ENCODE measurements around the gene ADAMTS20.
"Not testable (repeated sequence)": the region's sequence is repeated elsewhere in the genome, so short reads cannot be mapped to it uniquely, and the experiment has no call there.

ADAMTS20 gene

DNA sequence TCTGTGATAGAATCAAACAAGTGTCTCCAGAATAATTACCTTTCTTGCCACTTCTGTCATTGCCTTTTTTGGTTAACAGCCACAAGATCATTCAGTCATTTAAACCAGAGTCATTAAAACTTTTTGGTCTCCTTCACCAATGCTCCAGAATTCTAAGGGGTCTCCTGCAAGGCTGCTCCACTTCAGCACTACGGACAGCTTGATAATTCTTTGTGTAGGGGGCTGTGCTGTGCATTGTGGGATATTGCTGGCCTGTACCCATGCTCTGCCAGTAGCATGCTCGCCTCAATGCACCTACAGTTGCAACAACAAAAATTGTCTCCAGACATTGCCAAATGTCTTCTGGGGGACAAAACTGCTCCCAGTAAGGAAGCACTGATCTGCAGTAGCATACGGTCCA lies 7.3 kb downstream of the ADAMTS20 start:
- no peak overlapping the region for H3K4me3 Mint-ChIP-seq
- H3K4me1 Mint-ChIP-seq = no peaks in the 10 kb centered on the region
- no peaks in the 10 kb centered on the region for H3K36me3 Mint-ChIP-seq (ENCODE audit: low read depth)
- H3K27me3 Mint-ChIP-seq = peaks cover 2% of the 10 kb centered on the region
- DNase-seq (no peak), ATAC-seq (no peak)
- H3K27ac Mint-ChIP-seq = no peak overlapping the region
- H3K9me3 Mint-ChIP-seq = no peaks in the 10 kb centered on the region

- Mint-ChIP-seq H3K36me3 (ENCODE audit: low read depth) (no peaks in the 10 kb centered on the region), H3K27me3 (no peaks in the 10 kb centered on the region), H3K4me3 (no peak overlapping the region), H3K27ac (no peak overlapping the region), H3K9me3 (no peaks in the 10 kb centered on the region), H3K4me1 (no peaks in the 10 kb centered on the region)
- DNase-seq (no peak), ATAC-seq (no peak)
Measured at GRCh38 chr12:43540470-43540869, 11.5 kb downstream of the ADAMTS20 start.

DNA sequence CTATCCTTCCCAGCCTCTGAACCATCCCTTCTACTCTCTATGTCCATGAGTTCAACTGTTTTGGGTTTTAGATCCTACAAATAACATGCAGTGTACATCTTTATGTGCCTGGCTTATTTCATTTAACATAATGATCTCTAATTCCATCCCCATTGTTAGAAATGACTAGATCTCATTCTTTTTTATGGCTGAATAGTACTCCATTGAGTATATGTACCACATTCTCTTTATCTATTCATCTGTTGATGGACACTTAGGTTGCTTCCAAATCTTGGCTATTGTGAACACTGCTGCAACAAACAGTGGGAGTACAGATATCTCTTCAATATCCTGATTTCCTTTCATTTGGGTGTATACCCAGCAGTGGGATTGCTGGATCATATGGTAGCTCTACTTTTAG lies 14.3 kb downstream of the ADAMTS20 start:
- DNase-seq; H3K27me3 Mint-ChIP-seq; ATAC-seq; H3K4me1 Mint-ChIP-seq; H3K36me3 Mint-ChIP-seq (ENCODE audit: low read depth); H3K4me3 Mint-ChIP-seq; H3K27ac Mint-ChIP-seq; H3K9me3 Mint-ChIP-seq: not testable (repeated sequence)

- Mint-ChIP-seq H3K9me3 (peaks cover 3% of the 10 kb centered on the region), H3K4me3 (no peak overlapping the region), H3K27me3 (no peaks in the 10 kb centered on the region), H3K4me1 (no peaks in the 10 kb centered on the region), H3K36me3 (ENCODE audit: low read depth) (no peaks in the 10 kb centered on the region), H3K27ac (no peak overlapping the region)
- ATAC-seq (no peak), DNase-seq (no peak)
Measured at GRCh38 chr12:43516045-43516444, 36.0 kb downstream of the ADAMTS20 start.

DNA sequence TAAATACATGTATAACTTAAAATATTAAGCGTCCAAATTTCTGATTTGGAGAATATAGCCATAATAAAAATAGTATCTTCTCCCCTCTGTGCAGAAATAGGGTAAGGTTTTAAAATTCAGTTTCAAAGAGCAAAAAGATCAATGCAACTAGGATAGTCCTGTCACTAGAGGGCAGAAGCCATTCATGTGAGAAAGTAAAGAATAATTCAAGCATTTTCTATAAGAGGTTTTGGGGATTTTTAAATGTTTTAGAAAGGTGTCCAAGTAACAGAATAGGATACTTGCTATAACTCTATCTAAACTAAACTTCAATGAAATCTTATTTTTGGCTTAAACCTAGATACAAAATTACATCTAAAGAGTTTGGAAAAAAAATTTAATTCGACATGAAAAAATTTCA lies 50.3 kb downstream of the ADAMTS20 start:
- Mint-ChIP-seq H3K9me3 (no peaks in the 10 kb centered on the region), H3K27ac (no peak overlapping the region), H3K4me3 (no peak overlapping the region), H3K4me1 (no peaks in the 10 kb centered on the region), H3K27me3 (no peaks in the 10 kb centered on the region), H3K36me3 (ENCODE audit: low read depth) (no peaks in the 10 kb centered on the region)
- no peak for ATAC-seq
- no peak for DNase-seq

DNA sequence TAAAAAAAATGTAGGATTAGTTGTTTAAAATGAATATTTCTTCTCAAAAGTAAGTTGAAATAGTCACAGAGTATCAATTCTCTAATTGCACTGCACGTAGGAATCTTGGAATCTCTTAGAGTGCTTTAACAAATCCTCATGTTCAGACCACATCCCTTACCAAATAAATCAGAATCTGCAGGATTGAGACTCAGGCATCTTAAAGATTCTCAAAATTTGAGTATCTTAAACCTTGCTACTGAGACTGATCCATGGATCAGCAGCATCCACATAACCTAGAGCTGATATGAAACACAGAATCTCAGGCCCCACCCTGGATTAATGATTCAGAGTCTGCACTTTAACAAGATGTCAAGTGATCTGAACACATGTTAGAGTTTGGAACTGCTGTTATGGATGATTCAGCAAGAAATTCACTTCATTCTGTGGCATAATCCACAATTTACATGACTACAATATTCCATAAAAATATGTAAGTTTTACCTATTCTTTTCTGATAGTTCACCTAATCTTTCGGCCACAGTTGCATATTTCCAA lies 58.7 kb downstream of the ADAMTS20 start:
- H3K4me1 Mint-ChIP-seq = no peaks in the 10 kb centered on the region
- no peaks in the 10 kb centered on the region for H3K36me3 Mint-ChIP-seq (ENCODE audit: low read depth)
- no peak for ATAC-seq
- H3K9me3 Mint-ChIP-seq = no peaks in the 10 kb centered on the region
- H3K4me3 Mint-ChIP-seq = no peak overlapping the region
- no peaks in the 10 kb centered on the region for H3K27me3 Mint-ChIP-seq
- DNase-seq = no peak
- H3K27ac Mint-ChIP-seq = no peak overlapping the region

DNA sequence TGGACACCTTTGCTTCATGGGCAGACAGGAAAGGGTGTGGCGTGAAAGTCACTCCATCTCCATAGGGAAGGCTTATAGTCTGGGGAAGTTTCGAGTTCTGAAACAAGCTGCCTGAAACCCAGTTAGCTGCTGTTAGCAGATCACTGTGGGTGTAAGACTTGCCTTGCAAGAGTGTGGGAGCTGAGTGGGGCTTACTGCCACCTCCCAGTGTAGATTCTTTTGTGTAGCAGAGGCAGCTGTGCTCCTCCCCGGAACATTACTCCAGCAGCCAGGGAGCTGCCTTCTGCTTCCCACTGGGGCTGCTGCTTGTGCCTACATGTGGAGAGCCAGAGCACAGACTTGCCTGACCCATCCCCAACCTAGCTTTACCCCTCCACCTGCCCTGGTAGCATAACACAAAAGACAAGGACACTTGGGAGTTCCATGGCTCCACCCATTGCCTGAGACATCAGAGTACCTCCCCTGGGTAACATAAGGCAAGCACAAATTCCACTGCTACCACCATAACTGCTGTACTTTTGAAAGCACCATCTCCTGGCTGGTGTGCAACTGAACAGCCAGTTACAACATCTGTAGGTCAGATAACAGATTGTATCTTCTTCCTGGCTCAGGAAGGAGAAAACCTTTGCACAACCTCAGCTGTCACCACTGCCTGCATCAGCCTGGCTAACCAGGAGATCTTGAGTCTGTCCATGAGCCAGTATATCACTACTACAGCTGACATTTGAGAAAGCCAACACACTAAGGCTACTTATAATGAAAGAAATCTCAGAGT lies 69.5 kb downstream of the ADAMTS20 start:
- no peak for ATAC-seq
- DNase-seq = no peak

DNA sequence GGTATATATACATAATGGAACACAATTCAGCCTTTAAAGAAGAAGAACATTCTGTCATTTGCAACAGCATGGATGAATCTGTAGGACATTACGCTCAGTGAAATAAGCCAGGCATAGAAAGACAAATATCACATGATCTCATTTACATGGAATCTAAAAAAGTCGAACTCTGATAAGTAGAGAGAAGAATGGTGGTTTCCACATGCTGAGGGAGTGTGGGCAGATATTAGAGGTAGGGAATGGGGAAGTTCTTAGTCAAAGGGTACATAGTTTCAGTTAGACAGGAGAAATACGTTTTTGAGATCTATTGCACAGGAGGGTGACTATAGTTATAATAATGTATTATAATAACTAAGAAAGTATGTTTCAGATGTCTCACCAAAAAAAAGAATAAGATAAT lies 71.4 kb downstream of the ADAMTS20 start:
- ATAC-seq (no peak), DNase-seq (no peak)
- Mint-ChIP-seq H3K9me3 (peaks cover 9% of the 10 kb centered on the region), H3K4me1 (no peaks in the 10 kb centered on the region), H3K4me3 (no peak overlapping the region), H3K27ac (no peak overlapping the region), H3K36me3 (ENCODE audit: low read depth) (no peaks in the 10 kb centered on the region), H3K27me3 (no peaks in the 10 kb centered on the region)

More for the DNA sequence above, 69.5 kb downstream of the ADAMTS20 start:
- no peak overlapping the region for H3K27ac Mint-ChIP-seq
- H3K4me1 Mint-ChIP-seq = no peaks in the 10 kb centered on the region
- H3K27me3 Mint-ChIP-seq = no peaks in the 10 kb centered on the region
- H3K4me3 Mint-ChIP-seq = no peak overlapping the region
- H3K36me3 Mint-ChIP-seq (ENCODE audit: low read depth) = no peaks in the 10 kb centered on the region
- peaks cover 13% of the 10 kb centered on the region for H3K9me3 Mint-ChIP-seq

DNA sequence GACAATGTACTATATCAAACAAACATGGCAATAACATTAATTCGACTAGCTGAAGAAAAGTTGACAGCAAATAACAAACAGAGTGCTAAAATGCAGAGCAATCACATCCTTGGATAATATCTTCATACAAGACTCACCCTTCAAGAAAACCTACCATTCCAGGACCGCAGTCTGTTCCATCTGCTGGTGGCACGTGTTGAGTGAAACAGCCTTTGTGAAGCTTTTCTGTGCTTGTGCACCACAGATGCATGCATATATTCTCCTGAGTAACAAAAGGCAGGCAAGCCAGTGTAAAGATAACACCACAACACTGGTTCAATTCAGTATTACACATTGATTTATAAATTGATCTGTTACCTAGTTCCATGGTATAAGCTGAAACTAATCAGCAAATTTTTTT lies 89.3 kb downstream of the ADAMTS20 start:
- no peak for ATAC-seq
- H3K9me3 Mint-ChIP-seq = no peaks in the 10 kb centered on the region
- H3K4me1 Mint-ChIP-seq = no peaks in the 10 kb centered on the region
- H3K27ac Mint-ChIP-seq = no peak overlapping the region
- no peaks in the 10 kb centered on the region for H3K27me3 Mint-ChIP-seq
- H3K4me3 Mint-ChIP-seq = no peak overlapping the region
- no peaks in the 10 kb centered on the region for H3K36me3 Mint-ChIP-seq (ENCODE audit: low read depth)
- no peak for DNase-seq

DNA sequence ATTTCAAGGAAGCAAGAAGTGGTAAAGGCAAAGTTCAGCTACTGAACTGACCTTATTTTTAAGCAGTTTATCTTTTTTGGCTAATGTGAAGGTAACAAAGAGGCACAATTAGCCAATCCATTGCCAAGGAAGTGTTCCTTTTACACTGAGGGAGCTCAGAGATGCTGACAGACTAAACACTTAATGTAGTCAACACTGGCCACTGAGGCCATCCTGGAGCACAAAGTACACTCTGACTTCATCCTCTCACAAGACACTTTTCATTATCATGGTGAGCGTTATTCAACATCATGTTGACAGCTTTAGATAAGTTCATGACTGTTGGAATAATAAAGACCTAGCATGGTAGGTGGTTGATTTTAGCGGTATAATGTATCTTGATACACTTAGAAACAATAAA lies 89.9 kb downstream of the ADAMTS20 start:
- H3K4me1 Mint-ChIP-seq = no peaks in the 10 kb centered on the region
- H3K9me3 Mint-ChIP-seq = peaks cover 6% of the 10 kb centered on the region
- no peak overlapping the region for H3K27ac Mint-ChIP-seq
- H3K4me3 Mint-ChIP-seq = no peak overlapping the region
- H3K36me3 Mint-ChIP-seq (ENCODE audit: low read depth) = no peaks in the 10 kb centered on the region
- DNase-seq (no peak), ATAC-seq (no peak)
- H3K27me3 Mint-ChIP-seq = peaks cover under 1% of the 10 kb centered on the region

DNA sequence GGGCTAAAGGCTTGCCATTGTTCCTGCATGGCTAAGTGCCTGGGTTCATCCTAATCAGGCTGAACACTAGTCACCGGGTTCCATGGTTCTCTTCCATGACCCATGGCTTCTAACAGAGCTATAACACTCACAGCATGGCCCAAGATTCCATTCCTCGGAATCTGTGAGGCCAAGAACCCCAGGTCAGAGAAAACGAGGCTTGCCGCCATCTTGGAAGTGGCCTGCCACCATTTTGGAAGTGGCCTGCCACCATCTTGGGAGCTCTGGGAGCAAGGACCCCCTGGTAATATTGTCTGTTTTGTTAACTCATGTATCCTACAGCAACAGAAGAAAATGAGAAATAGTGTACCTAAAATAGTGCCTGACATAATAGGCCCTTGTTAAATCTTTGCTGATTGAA lies 92.7 kb downstream of the ADAMTS20 start:
- Mint-ChIP-seq H3K9me3 (peaks cover 16% of the 10 kb centered on the region), H3K27ac (no peak overlapping the region)

DNA sequence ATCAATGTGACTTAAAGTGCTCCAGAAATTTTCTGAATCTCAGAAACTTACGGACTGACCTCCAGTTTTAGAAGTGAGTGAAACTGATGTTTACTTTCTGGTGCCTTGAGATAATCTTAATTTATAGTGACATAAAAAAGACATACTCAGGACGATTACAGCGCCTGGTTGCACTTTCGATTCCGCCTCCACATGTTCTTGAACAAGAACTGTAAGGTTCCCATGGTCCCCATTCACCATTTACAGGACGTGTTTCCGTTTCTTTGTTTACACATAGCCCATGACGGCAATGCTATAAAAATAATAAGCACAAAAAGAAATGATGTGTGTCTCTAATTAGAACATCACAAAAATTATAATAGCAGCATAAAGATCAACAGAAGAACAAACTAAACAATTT lies 98.2 kb downstream of the ADAMTS20 start:
- Mint-ChIP-seq H3K36me3 (ENCODE audit: low read depth) (no peaks in the 10 kb centered on the region), H3K27me3 (peaks cover 2% of the 10 kb centered on the region), H3K4me3 (no peak overlapping the region), H3K27ac (no peak overlapping the region), H3K9me3 (peaks cover 16% of the 10 kb centered on the region), H3K4me1 (no peaks in the 10 kb centered on the region)
- DNase-seq = no peak
- ATAC-seq = no peak

More for the DNA sequence above, 92.7 kb downstream of the ADAMTS20 start:
- Mint-ChIP-seq H3K4me1 (no peaks in the 10 kb centered on the region), H3K27me3 (peaks cover 2% of the 10 kb centered on the region), H3K36me3 (ENCODE audit: low read depth) (no peaks in the 10 kb centered on the region), H3K4me3 (no peak overlapping the region)
- DNase-seq (no peak), ATAC-seq (no peak)

- ATAC-seq = no peak
- H3K9me3 Mint-ChIP-seq = no peaks in the 10 kb centered on the region
- no peak overlapping the region for H3K4me3 Mint-ChIP-seq
- no peaks in the 10 kb centered on the region for H3K36me3 Mint-ChIP-seq (ENCODE audit: low read depth)
- DNase-seq = peak; percentile 62
- H3K27me3 Mint-ChIP-seq = no peaks in the 10 kb centered on the region
- no peak overlapping the region for H3K27ac Mint-ChIP-seq
- no peaks in the 10 kb centered on the region for H3K4me1 Mint-ChIP-seq
Measured at GRCh38 chr12:43444940-43445564, 107.0 kb downstream of the ADAMTS20 start.

- Mint-ChIP-seq H3K27me3 (no peaks in the 10 kb centered on the region), H3K4me1 (no peaks in the 10 kb centered on the region), H3K9me3 (no peaks in the 10 kb centered on the region), H3K27ac (no peak overlapping the region), H3K36me3 (ENCODE audit: low read depth) (no peaks in the 10 kb centered on the region), H3K4me3 (no peak overlapping the region)
- no peak for DNase-seq
- no peak for ATAC-seq
Measured at GRCh38 chr12:43436597-43436996, 115.4 kb downstream of the ADAMTS20 start.

DNA sequence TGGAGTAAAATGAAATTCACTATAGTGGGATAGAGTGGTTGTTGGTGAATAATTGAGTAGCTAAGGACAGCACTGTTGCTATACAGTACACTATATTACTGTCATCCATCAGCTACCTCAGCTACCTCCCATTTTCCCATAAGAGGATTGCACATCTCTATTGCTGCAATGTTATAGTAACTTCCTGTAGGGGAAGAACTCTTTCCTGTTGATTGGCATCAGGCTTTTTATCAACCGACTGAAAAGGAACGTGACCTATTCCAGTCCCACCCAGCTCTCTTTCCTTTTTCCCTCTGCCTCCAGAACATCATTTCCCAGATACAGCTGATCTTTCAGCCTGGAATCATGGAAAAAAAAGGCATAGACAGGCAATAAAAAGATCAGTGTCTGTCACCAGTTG lies 117.4 kb downstream of the ADAMTS20 start:
- H3K4me1 Mint-ChIP-seq = no peaks in the 10 kb centered on the region

More for the DNA sequence above, 117.4 kb downstream of the ADAMTS20 start:
- DNase-seq (no peak), ATAC-seq (no peak)
- no peaks in the 10 kb centered on the region for H3K36me3 Mint-ChIP-seq (ENCODE audit: low read depth)
- no peak overlapping the region for H3K4me3 Mint-ChIP-seq
- no peaks in the 10 kb centered on the region for H3K27me3 Mint-ChIP-seq
- no peaks in the 10 kb centered on the region for H3K9me3 Mint-ChIP-seq
- no peak overlapping the region for H3K27ac Mint-ChIP-seq
